Measurements from ENCODE around the gene IRAK2. TPM values are rescaled to one million over a fixed set of nuclear protein-coding genes. Genes with fewer than 3 reads are reported as not detected.
A peak's percentile ranks its signal among the peaks of the same experiment; 100 is the strongest.

The IRAK2 gene
- total and polyA plus RNA-seq, 12 donors = 2.1 to 8.7 (median 4.9) TPM

DNA sequence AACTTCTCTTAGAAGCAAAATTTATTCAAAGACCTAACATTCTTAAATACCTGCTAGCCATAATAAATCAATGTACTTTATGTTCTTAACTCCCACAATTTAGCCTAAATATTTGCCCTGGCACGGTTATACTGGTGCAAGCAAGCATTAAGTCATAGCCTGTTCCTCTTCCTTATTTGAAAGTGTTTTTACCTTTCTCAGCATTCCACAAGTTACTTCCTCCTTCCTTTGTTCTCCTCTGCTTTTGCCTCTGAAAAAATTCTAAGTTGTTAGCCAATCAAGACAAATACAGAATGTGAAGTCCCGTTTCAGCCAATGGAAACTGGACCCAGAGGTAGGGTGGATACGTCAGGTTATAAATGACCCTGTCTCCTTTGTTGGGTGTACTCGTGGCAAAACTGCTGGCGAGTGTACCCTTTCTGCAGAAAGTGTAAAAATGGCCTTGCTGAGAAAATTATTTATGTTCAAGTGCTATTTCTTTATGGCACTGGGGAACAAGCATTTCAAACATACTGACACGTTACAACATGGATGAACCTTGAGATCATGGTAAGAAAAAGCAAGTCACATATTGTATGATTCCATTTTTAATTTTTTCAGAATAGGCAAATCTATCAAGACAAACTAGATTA, 80.5 kb downstream of the IRAK2 start:
- H3K9me3 ChIP-seq (replicated peaks in 1 of 3) = peaks cover 0 to 5% (median 0%) of the 10 kb centered on the region in 3 donors
- TF ChIP-seq, protein P1, sequence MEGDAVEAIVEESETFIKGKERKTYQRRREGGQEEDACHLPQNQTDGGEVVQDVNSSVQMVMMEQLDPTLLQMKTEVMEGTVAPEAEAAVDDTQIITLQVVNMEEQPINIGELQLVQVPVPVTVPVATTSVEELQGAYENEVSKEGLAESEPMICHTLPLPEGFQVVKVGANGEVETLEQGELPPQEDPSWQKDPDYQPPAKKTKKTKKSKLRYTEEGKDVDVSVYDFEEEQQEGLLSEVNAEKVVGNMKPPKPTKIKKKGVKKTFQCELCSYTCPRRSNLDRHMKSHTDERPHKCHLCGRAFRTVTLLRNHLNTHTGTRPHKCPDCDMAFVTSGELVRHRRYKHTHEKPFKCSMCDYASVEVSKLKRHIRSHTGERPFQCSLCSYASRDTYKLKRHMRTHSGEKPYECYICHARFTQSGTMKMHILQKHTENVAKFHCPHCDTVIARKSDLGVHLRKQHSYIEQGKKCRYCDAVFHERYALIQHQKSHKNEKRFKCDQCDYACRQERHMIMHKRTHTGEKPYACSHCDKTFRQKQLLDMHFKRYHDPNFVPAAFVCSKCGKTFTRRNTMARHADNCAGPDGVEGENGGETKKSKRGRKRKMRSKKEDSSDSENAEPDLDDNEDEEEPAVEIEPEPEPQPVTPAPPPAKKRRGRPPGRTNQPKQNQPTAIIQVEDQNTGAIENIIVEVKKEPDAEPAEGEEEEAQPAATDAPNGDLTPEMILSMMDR (IDR thresholded peaks at IDR 0.05) = no peak
- TF ChIP-seq POLR2A (IDR thresholded peaks at IDR 0.05) = no peak
- H3K27me3 ChIP-seq = no peaks in the 10 kb centered on the region
- no peak overlapping the region for H3K27ac ChIP-seq
- H3K36me3 ChIP-seq (replicated peaks in 1 of 2) = no peaks in the 10 kb centered on the region
- intact Hi-C loops (cut with DNase I) = no loop called here
- 84 to 89% (median 86%) methylated on average over 6 of the region's 6 CpGs for WGBS, 4 donors
- peaks cover 9 to 13% of the 10 kb centered on the region in 2 donors for H3K4me1 ChIP-seq (replicated peaks in 1 of 2)
- H3K4me3 ChIP-seq = no peak overlapping the region
- DNase-seq = no peak

DNA sequence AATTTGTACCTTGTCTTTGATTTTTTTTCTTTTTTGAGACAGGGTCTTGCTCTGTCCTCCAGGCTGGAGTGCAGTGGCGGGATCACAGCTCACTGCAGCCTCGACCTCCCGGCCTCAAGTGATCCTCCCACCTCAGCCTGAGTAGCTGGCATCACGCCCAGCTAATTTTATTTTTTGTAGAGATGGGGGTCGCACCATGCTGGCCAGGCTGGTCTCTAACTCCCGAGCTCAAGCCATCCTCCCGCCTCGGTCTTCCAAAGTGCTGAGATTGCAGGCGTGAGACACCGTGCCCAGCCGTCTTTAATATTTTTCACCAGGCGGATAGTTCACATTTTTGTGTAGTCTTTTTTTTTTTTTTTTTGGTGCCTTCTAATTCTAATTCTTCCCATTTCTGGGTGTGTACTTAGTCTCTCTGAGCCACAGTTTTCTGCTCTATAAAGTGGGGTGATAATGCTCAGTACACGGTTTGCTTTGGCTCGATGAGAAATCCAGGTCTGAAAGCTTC, 83.0 kb downstream of the IRAK2 start:
- H3K9me3 ChIP-seq (replicated peaks in 1 of 3) = peaks cover 0 to 5% (median 0%) of the 10 kb centered on the region in 3 donors
- H3K4me1 ChIP-seq (replicated peaks in 1 of 2) = peaks cover 14 to 24% of the 10 kb centered on the region in 2 donors
- intact Hi-C loops (cut with DNase I) = no loop called here
- peaks cover 0 to 6% of the 10 kb centered on the region in 2 donors for H3K36me3 ChIP-seq (replicated peaks in 1 of 2)
- 35 to 47% (median 38%) methylated on average over 14 of the region's 14 CpGs for WGBS, 4 donors
- peak overlapping the region in 2 of 4 donors; percentile 40 to 99 for H3K4me3 ChIP-seq
- no peaks in the 10 kb centered on the region for H3K27me3 ChIP-seq
- DNase-seq = peak in 3 of 7 donors; percentile 32 to 38 (median 32)
- H3K27ac ChIP-seq = peak overlapping the region in 4 of 5 donors; percentile 72 to 98 (median 88)
- TF ChIP-seq, protein P1 (IDR thresholded peaks at IDR 0.05) = no peak
- no peak for TF ChIP-seq POLR2A (IDR thresholded peaks at IDR 0.05)

DNA sequence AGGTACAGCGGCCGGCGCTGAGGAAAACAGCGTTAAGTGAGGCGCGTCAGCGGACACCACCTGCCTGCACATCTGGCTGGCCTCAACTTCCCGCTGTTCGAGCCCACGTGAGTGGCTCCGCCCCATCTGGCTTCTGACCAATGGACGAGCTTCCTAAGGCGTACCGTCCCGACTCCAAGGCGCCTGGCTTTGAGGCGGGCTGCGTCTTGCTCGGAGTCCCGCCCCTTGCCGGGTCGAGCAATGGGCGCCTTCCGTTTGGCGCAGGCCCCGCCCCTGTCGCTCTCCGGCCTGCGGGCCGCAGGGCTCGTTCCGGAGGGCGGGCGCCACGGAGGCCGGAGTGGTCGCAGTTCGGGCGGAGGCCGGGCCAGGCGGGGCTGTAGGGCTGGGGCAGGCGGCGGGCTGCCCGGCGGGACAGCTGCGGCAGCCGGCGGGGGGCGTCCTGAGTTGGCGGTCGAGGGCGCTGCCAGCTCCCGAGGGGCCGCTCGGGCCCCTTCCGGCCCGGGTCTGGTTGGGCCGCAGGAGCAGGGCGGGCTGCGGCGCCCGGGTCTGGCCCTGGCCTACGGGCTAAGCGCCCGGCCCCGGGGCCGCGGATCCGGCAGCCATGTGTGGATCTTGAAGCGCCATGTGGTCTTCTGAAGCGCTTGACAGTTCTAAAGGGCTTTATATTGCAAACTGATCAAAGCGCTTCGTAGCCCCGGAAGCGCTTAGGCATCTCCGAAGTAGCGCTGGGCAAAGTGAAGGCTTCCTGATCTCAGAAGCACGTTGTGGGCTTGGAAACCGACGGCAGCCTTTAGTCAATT, 83.7 kb downstream of the IRAK2 start, which contains the start of gene TATDN2:
TATDN2 (plus strand) TSS at position 276 of the 800 bp plus-strand sequence. CDS start 742 bp downstream, outside the sequence.
- Histone ChIP-seq H3K9me3 (replicated peaks in 1 of 3) (peaks cover 0 to 5% (median 0%) of the 10 kb centered on the region in 3 donors), H3K36me3 (replicated peaks in 1 of 2) (peaks cover 0 to 12% of the 10 kb centered on the region in 2 donors), H3K27ac (peak within 1 kb of the TSS; percentile 40 to 98 (median 88)), H3K27me3 (no peaks in the 10 kb centered on the region), H3K4me3 (peak within 1 kb of the TSS in 3 of 4 donors; percentile 40 to 99 (median 54)), H3K4me1 (replicated peaks in 1 of 2) (peaks cover 14 to 25% of the 10 kb centered on the region in 2 donors)
- TF ChIP-seq, protein P1 (IDR thresholded peaks at IDR 0.05) = no peak
- peak; percentile 86 for TF ChIP-seq POLR2A (IDR thresholded peaks at IDR 0.05)
- DNase-seq = peak; percentile 96 to 98 (median 97)
- intact Hi-C loops (cut with DNase I) = no loop called here
- 0% methylated on average over 37 to 79 of the region's 80 CpGs for WGBS, 4 donors
